B cell (primary cell): ENCODE data around the gene PDE4B.

Source experiments
- CTCF ChIP-seq: fragments of 200-600 bp; IDR thresholded peaks from one replicate; pipeline ENCODE4 v1.8.0; 2022; ENCODE audit warnings: antibody characterized with exemption, mild to moderate bottlenecking
- EZH2 ChIP-seq: IDR thresholded peaks from 2 replicates; pipeline ENCODE4 v1.6.1; 2012; ENCODE audit warnings: borderline replicate concordance, low read depth, mild to moderate bottlenecking, moderate library complexity, low read length; ENCODE audit not compliant: insufficient read depth, poor library complexity, severe bottlenecking

- TF ChIP-seq CTCF (no peak), EZH2 (no peak)
These were observed 131.8 kb downstream of the PDE4B start for GRCh38 chr1:65924471-65924870.
